Heart left ventricle (tissue), 13 donors: ENCODE measurements around the gene POLR2L.

Source experiments
- POLR2A ChIP-seq, 2 donors: fragments of 450-650 bp; IDR thresholded peaks; one replicate each; pipeline ENCODE4 v1.6.1; 2017; ENCODE audit warnings: antibody characterized with exemption in 2 of 2, mild to moderate bottlenecking in 2 of 2, moderate library complexity in 2 of 2
- TF ChIP-seq, protein P1 (sequence below), 12 donors: fragments of 200-600 bp; sonication (generic) in 4 of 12; IDR thresholded peaks; one replicate each; pipeline versions ENCODE4 v1.5.0 to v1.8.0; 2018 to 2022; ENCODE audit warnings: antibody characterized with exemption in 12 of 12, mild to moderate bottlenecking in 5 of 12
- donor health status: ischemic (EF 13 %, LVEDD 7.1; RV severe dilation, severe dysfunction).
- donor health status: DM: no; HTN: yes; CAD: no.
- donor health status: DM: no; HTN: no; CAD: no.
- donor health status: ischemic (EF 25% LVEDD 6.9; RV normal size, moderate dysfunction).
- donor health status: ischemic (EF 25% LVEDD 5.7; RV mildly dilated, moderate dysfunction).
- donor health status: ischemic (EF 35%, LVEDD 5.7; RV mildly dilated, moderate dysfunction).
- donor health status: nonischemic (EF 11% LVEDD 7.7; RV severe dilation, severe dysfunction).
- donor health status: DM: yes; HTN: yes; CAD: no.
- donor health status: PGD.
- donor health status: ischemic (EF 29% LVEDD 5.4; RV normal size, mild dysfunction).
- donor health status: nonischemic (EF 23%, LVEDD 6.1; RV moderate dilation, normal function).

DNA sequence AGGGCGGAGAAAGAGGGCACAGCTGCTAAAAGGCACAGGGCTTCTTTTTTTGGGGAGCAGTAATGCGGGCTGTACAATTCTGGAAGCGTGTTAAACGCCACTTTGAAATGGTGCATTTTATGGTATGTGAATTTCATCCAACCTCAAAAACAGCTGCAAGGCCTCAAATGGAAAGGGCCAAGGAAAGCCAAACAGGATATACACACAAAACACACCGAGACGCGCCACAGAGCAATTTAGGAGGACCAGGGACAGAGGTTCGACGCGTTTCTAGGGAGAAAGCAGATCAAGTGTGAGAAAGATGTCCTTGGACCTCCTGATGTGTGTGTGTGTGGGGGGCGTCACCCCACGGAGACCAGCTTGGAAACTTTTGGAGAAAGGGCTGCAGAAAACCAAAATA, 31.4 kb upstream of the POLR2L start:
- no peak for TF ChIP-seq POLR2A (IDR thresholded peaks at IDR 0.05)
- TF ChIP-seq, protein P1, sequence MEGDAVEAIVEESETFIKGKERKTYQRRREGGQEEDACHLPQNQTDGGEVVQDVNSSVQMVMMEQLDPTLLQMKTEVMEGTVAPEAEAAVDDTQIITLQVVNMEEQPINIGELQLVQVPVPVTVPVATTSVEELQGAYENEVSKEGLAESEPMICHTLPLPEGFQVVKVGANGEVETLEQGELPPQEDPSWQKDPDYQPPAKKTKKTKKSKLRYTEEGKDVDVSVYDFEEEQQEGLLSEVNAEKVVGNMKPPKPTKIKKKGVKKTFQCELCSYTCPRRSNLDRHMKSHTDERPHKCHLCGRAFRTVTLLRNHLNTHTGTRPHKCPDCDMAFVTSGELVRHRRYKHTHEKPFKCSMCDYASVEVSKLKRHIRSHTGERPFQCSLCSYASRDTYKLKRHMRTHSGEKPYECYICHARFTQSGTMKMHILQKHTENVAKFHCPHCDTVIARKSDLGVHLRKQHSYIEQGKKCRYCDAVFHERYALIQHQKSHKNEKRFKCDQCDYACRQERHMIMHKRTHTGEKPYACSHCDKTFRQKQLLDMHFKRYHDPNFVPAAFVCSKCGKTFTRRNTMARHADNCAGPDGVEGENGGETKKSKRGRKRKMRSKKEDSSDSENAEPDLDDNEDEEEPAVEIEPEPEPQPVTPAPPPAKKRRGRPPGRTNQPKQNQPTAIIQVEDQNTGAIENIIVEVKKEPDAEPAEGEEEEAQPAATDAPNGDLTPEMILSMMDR (IDR thresholded peaks at IDR 0.05): no peak
